ENCODE measurements around the gene CROCC. TPM values are rescaled to one million over a fixed set of nuclear protein-coding genes. Genes with fewer than 3 reads are reported as not detected.
"Not testable (repeated sequence)": the region's sequence is repeated elsewhere in the genome, so short reads cannot be mapped to it uniquely, and the experiment has no call there.

The CROCC gene
- polyA plus RNA-seq, 2 of the 4 experiments (the other 2 are of a cell fraction): 4.4 to 10.6 TPM

- H3K4me2 ChIP-seq: no peak overlapping the region
- H3K27ac ChIP-seq: no peak overlapping the region
- ChIA-PET POLR2A (no interaction called here), CTCF (interaction anchor here (1.4 to 2.3 kb wide), 2 partner anchors 8 to 16 kb away, joined by 6 to 10 read pairs; no protein-coding TSS in a partner anchor)
- FAIRE-seq (no peak), ATAC-seq (no peak), DNase-seq (ENCODE audit: low read depth in 1 of 2, low spot score in 1 of 2) (no peak)
- no peak for TF ChIP-seq HEYL (CRISPR knock-in tag; IDR thresholded peaks at IDR 0.05)
- no peak for TF ChIP-seq BHLHE40 (IDR thresholded peaks at IDR 0.05; ENCODE audit: low read depth, low read length)
- no peak for TF ChIP-seq HES2 (IDR thresholded peaks at IDR 0.05)
- TF ChIP-seq RFX5 (IDR thresholded peaks at IDR 0.05): no peak
- TF ChIP-seq FOXS1 (CRISPR knock-in tag; IDR thresholded peaks at IDR 0.05): no peak
- TF ChIP-seq CHD2 (IDR thresholded peaks at IDR 0.05; ENCODE audit: low read length, partially characterized antibody): no peak
- 93% methylated on average over 16 of the region's 19 CpGs for WGBS (ENCODE audit: missing lambda C conversion rate)
- H3K9me3 ChIP-seq: no peaks in the 10 kb centered on the region
- no peak overlapping the region for H3K4me3 ChIP-seq
- H3K4me1 ChIP-seq: no peaks in the 10 kb centered on the region
Observed at GRCh38 chr1:16944038-16944437, 22.3 kb downstream of the CROCC start.

- CTCF ChIA-PET: interaction anchor here (0.6 to 0.8 kb wide), 3 partner anchors 11 to 132 kb away, joined by 3 to 5 read pairs (median 4); no protein-coding TSS in a partner anchor
- H3K4me2 ChIP-seq; POLR2A ChIA-PET; H3K4me1 ChIP-seq; H3K27ac ChIP-seq; H3K9me3 ChIP-seq; H3K4me3 ChIP-seq; DNase-seq (ENCODE audit: low read depth in 1 of 2, low spot score in 1 of 2); FAIRE-seq: not testable (repeated sequence)
- ATAC-seq: peak in 1 of 2 experiments; percentile 67; a peak in 4 of 6 replicates
- 100% methylated on average over 1 of the region's 9 CpGs for WGBS (ENCODE audit: missing lambda C conversion rate)
Observed at GRCh38 chr1:16945512-16945911, 23.8 kb downstream of the CROCC start.

- FAIRE-seq; H3K27ac ChIP-seq; H3K4me1 ChIP-seq; H3K9me3 ChIP-seq; DNase-seq (ENCODE audit: low read depth in 1 of 2, low spot score in 1 of 2); H3K4me2 ChIP-seq; H3K4me3 ChIP-seq; POLR2A ChIA-PET: not testable (repeated sequence)
- 80% methylated on average over 6 of the region's 13 CpGs for WGBS (ENCODE audit: missing lambda C conversion rate)
- ATAC-seq: 0 out of 6 replicates have a peak, but pooled peaks of 1 of the 2 experiments have one; percentile 36
- CTCF ChIA-PET: interaction anchor here (0.8 to 6.7 kb wide), 2 partner anchors 16 to 21 kb away, joined by 5 to 62 read pairs; no protein-coding TSS in a partner anchor
Observed at GRCh38 chr1:16946185-16946584, 24.5 kb downstream of the CROCC start.

GRCh38 chr1:16946646-16947045, 24.9 kb downstream of the CROCC start:
- WGBS (ENCODE audit: missing lambda C conversion rate): 92% methylated on average over 16 of the region's 19 CpGs
- ATAC-seq: no peak
- POLR2A ChIA-PET: no interaction called here

GRCh38 chr1:16948282-16948891, 26.7 kb downstream of the CROCC start:
- H3K27ac ChIP-seq; H3K4me3 ChIP-seq; FAIRE-seq; POLR2A ChIA-PET; H3K4me2 ChIP-seq; H3K4me1 ChIP-seq; DNase-seq (ENCODE audit: low read depth in 1 of 2, low spot score in 1 of 2); H3K9me3 ChIP-seq; ATAC-seq: not testable (repeated sequence)
- CTCF ChIA-PET: interaction anchor here (5.5 to 6.7 kb wide), 2 partner anchors 13 to 98 kb away, joined by 62 to 80 read pairs; no protein-coding TSS in a partner anchor
- WGBS (ENCODE audit: missing lambda C conversion rate): 90% methylated on average over 12 of the region's 26 CpGs

More at GRCh38 chr1:16946646-16947045, 24.9 kb downstream of the CROCC start:
- FAIRE-seq (no peak), DNase-seq (ENCODE audit: low read depth in 1 of 2, low spot score in 1 of 2) (no peak)
- CTCF ChIA-PET: interaction anchor here (6.7 kb wide), 1 partner anchor 15 kb away, joined by 62 read pairs; no protein-coding TSS in a partner anchor
- TF ChIP-seq HEYL (CRISPR knock-in tag; IDR thresholded peaks at IDR 0.05) (no peak), FOSL2 (IDR thresholded peaks at IDR 0.05) (no peak), FOSL2 (CRISPR knock-in tag; IDR thresholded peaks at IDR 0.05) (no peak), SMC3 (IDR thresholded peaks at IDR 0.05) (no peak), USF2 (IDR thresholded peaks at IDR 0.05) (no peak), E2F6 (IDR thresholded peaks at IDR 0.05; ENCODE audit: borderline replicate concordance, low read depth) (no peak), FOSB (CRISPR knock-in tag; IDR thresholded peaks at IDR 0.05) (no peak), HOXA7 (CRISPR knock-in tag; IDR thresholded peaks at IDR 0.05) (no peak), HOXB13 (CRISPR knock-in tag; IDR thresholded peaks at IDR 0.05; ENCODE audit: low read depth) (no peak), PBX3 (IDR thresholded peaks at IDR 0.05) (no peak), ZNF302 (CRISPR knock-in tag; IDR thresholded peaks at IDR 0.05) (no peak), PHF8 (IDR thresholded peaks at IDR 0.05; ENCODE audit: borderline replicate concordance, low read depth) (no peak), SREBF2 (IDR thresholded peaks at IDR 0.05) (no peak), HES2 (IDR thresholded peaks at IDR 0.05) (no peak), ELK1 (IDR thresholded peaks at IDR 0.05; ENCODE audit: low read depth, low read length) (no peak)
- no peak overlapping the region for H3K27ac ChIP-seq
- no peaks in the 10 kb centered on the region for H3K9me3 ChIP-seq
- no peak overlapping the region for H3K4me3 ChIP-seq
- H3K4me1 ChIP-seq: no peaks in the 10 kb centered on the region
- no peak overlapping the region for H3K4me2 ChIP-seq

GRCh38 chr1:16949026-16949425, 27.3 kb downstream of the CROCC start:
- H3K4me2 ChIP-seq; FAIRE-seq; H3K27ac ChIP-seq; POLR2A ChIA-PET; H3K4me1 ChIP-seq; DNase-seq (ENCODE audit: low read depth in 1 of 2, low spot score in 1 of 2); H3K9me3 ChIP-seq; H3K4me3 ChIP-seq; ATAC-seq: not testable (repeated sequence)
- CTCF ChIA-PET: interaction anchor here (5.5 to 6.7 kb wide), 2 partner anchors 13 to 98 kb away, joined by 62 to 80 read pairs; no protein-coding TSS in a partner anchor
- WGBS (ENCODE audit: missing lambda C conversion rate): 50% methylated on average over 7 of the region's 7 CpGs
